Activated naive CD4-positive, alpha-beta T cell (primary cell): ENCODE measurements around the gene DLX6.

Source experiments
- DNase-seq, 4 experiments: peaks; one replicate each; lab custom pipeline; 2025; lab: John Stamatoyannopoulos, UW

DLX6 gene

DNA sequence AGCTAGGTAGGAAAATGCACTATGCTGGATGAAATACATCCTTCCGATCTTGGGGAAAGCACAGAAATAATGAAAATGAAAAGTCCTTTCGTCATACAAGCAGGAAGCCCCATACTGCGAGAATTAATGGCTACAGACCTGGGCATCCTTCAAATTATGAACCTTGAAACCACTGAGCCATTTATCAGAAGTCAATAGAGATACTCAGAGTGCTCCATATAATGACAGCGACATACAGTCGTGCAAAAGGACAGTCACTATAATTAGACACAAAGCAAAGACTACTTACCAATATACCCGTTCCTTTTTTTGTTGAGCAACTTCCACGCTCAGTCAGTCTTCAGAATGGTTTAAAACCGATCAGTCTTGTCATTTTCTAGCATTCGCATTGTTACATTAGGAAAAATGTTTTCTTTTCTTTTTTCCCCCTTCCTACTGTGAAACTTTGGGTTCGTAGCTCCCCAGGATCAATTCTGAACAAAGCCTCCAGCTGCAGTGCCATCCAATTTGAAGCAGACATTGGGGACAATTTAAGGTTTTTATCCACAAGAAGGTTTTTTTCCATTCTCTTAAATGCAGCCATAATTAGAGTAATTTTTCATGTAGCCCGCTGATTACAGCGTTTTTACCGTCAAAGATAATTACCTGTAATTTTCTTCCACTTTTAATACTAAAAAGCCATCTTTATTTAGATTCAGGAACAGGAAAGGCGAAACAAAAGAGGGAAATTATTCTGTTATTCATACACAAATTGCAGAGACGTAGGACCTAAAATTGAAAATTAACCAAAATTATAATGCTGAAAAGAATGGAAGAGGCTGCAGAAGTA lies 6.4 kb downstream of the DLX6 start:
- no peak for DNase-seq

DNA sequence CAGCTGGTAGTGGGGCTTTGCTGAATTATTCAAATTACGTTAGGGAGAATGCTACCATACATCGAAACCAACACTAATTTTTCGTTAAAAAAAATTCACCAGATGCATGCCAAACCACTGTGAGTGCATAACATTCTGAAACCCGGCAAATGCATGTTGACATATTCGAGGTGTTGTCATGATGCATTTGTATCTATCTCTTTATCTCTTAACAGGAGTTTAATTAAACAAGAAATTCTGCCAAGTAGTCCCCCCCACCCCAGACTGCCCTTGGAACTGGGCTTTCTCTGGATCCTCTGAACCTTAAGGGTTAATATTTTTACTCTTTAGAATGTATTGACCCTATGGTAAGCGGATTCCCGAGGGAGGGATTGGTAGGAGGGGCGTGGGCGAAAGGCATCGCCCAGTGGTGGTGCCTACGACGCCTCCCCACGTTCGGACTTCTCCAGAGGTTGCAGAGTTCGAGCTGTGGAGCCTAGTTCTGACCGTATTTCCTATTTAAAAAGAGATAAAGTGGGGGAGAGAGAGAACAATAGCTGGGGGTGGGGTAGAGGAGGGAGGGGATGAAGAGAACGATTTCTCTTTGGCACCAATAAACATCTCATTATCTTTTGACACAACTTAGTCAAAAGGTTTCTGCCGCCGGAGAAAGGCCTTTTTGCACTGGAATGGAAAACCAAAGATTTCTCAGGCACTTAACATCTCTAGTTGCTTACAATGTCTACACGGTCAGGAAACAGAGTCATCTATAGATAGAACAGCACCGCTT lies 7.2 kb downstream of the DLX6 start:
- DNase-seq, result no peak

DNA sequence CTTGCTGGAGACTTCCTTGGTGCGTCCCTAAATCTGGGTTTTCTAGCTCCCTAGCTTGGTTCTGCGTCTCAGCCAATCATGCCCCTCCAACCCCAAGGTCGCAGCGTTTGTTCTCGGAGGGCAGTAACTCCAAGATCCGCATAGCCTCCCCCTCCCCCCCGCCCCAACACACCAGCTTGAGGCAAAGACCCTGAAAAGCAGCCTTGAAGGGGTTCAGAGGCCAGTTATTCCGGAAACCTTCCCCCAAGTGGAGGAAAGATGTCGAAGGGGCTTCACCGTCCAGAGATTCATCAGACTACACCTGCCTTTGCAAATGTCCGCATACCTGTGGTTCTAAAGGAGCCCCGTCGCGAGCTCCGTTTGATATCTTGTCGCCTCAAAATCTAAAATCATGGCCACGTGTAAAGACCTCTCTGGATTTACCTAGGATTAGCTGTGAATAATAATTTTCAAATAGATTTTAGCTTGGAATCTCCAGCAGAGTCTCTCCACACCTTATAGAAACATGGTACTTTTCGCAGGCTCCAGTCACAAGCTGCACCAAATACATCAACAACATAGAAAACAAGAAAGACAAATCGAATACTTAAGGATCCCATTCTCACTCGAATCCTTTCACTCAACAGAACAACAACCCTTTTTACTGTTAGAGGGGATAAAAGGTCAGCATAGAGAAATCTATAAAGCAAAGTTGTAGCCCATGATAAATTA lies 7.9 kb downstream of the DLX6 start:
- no peak for DNase-seq

DNA sequence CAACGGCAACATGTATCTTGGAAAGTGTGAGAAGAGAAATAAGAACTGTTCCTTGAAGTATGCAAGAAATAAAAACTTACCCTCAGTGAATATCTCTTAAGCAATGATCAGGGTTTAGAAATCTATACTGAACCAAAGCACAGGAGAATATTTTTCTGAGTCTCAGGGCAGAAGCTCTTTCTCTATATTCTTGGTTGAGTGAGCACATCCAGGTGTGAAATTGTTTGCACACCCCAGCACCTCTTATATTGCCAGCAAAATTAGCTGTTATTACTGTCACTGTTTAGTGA lies 8.4 kb downstream of the DLX6 start:
- DNase-seq, result no peak

DNA sequence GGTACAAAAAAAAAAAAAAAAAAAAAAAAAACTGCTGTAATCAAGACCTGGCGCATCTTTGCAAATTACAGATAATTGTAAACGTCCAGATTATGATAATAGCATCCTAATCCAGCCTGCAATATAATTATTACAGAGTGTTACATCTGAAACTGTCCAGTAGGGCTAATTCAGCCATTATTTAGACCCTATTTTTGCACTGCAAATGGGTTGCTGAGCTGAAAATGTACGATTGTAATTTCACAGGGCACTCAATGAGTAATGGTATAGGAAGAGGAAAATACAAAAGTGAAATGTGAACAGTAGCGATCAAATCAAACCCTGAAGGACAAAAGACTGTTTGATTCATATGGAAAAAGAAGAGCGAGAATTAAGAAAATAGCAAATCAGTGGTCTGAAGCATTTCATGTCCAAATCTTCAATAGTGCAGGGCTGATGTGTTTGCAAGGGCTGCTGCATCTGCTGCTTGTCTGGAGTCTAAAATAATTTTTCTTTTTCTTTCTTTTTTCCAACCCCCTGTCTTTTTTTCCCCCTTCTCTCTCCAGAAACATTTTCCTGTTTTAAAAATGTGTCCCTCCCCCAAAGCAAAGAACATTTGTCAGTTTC lies 8.9 kb downstream of the DLX6 start:
- DNase-seq, result no peak

DNA sequence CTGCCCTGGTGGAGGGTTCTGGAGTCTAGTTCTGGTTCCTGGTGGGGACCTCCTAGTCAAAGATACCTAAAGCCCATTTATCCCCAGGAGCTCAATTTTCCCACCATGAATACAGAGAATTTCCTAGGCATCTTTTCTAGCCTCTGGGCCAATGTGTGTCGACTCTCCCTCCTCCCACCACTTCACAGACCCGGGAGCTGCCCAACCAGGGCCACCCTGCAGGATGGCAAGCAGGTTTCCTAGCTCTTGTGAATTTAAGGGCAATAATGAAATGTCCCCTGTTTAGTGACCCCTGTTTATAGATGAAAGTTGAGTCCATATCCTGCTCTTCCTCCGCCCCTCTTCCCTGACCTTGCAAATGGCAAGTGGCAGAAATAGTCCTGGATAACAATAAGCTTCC lies 9.9 kb downstream of the DLX6 start:
- no peak for DNase-seq

DNA sequence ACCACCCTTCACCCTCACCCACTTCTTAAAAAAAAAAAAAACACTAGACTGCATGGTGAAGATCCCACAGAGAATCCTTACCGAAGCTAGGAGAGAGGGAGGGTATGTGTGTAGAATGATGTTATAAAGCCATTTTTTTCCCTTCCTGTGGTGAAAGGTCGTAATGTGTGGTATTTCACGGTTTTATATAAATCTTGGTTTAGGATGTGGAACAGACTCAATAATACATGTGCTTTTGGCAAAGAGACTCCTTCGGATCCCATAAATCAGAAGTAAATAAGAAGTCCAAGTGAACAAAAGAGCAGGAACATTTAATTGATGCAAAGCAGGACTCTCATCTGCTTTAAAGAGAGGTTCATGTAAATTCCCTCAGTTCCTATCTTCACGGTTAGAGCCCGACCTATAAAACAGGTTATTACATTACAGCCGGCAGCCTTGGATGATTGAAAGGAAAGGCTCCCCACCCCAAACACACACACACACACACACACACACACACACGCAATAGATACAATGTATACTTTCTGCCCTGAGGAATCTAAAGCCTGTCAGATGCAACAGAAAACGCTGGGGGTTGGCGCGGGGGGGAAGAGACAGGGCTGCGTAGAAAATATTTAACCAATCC lies 10.5 kb downstream of the DLX6 start:
- DNase-seq, result no peak

DNA sequence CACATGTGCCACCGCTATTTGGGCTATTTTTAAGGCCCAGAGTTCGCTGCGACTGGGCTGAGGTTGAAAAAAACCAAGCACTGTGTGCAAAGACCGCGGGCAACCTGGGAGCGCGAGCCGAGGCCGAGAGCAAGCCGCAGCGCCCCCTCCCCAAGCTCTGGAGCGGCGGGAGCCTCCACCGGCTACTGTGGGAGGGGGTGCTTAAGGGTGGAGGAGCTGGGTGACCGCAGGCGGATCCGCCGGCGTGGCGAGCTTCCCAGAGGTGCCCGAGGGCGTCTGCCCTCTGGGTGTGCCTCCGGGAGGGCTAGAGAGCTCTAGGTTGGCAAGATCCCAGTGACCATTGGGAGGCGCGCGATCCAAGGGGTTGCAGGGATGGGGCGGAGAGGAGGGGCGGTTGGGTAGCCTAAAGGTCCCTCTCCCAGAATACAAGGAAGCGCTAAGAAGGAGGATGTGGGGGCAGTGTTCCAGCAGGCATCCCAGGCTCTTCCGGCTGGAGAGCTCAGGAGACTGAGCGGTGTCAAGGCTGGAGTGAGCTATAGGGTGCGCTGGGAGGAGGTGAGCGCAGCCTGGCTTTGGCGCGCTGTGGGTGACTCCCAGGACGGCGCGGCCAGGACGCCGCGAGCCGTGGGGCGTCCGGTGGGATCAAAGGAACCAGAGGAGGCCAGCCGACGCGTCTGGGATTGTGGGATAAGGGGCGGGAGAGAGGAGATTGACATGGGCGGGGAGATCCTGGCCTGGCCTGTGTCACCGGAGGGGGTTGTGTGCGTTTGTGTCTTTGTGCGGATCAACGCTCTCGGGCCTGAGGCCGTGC lies 11.2 kb downstream of the DLX6 start:
- DNase-seq, result no peak

DNA sequence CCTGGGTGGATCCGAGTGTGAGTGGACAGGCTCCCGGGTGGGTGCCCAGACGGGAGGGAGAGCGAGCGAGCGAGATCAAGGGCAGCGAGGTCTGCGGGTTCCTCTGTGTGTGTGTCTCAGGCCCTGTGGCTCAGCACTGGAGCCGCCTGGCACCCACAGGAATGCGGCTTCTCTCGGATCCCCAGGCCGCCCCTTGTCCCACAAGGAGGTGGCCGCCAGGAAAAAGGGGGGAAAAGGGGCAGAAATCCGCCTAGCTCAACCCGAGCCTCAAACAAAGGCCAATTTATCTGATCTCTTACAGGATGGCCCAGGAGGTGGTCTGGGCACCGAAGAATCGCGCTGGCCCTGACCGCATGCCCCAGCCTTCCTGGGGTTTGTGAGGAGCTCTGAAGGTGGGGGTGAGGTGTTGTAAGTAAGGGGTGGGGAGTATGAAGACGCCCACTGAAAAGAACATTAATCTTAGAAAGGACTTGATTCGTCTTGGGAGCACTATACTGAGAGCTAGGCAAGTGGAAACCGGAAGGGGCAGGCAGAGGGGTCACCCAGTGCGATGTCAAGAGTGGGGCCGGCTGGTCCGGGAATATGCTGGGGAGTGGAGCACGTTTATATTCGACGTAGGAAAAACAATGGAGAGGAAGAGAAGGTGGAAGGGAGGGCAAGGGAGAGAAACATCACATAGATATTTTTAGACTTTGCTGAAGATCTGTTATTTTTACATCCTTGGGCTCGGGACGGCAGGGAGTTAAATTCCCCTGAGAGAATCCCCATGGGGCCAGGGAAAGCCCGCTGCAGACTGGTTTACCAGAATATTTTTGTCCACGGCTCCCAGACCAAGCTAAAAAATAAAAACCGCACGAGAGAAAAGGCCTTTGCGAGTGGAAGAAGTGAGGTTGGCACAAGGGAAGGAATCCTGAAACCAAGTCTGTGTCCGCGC lies 12.1 kb downstream of the DLX6 start:
- no peak for DNase-seq

DNA sequence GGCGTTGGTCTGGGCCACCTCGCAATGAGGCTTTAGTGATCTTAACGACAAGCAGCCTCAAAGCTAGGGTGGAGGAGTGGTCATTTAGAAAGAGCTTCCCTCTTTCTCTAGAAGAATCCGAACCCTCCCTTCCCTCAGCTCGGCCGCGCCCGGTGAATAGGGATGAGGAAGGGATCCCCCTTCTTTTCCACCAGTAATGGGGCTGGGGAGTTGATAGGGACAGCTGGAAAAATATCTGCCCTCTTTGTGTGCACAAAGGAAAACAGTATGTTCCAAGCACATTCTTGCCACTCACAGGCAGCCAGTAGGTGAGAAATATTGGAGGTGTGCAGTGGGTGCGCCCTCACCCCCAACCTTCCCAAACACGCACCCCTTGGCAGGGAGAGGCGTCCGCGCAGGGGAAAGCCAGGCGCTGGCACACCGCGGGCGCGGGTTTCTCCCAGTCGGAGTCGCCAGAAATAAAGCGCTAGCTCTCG lies 12.8 kb downstream of the DLX6 start:
- no peak for DNase-seq

DNA sequence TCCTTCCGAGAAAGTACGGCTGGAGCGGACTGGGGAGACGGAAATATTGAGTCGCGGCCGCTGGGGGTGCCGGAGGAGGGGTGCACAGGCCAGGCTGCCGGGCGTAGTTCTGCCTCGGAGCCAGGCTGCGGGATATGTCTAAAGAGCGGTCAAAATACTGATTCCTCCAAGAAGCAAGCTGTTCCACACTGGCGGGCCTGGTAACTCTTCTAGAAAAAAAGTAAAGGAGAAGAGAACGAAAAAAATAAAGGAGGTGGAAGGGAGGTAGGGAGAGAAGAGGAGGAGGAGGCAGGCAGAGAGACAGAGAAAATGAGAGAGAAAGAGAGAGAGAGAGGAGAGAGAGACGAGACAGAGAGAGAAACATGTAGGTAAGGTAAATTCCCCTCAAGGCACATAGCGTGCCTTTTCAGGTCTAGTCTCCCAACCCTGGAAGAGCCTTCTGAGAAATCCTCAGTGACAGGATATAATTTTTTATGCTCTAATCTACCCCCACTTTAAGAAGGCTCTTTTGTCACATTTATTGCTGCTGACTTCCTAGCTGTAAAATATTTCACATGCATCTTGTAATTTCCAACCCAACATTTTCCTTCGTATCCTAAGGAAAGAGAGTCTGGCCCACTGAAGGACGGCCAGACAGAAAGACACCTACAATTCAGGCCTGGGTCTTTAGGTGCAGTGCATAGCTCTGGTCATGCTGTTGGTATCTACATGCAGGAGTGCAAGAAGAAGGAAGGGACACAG lies 13.6 kb downstream of the DLX6 start:
- DNase-seq, result no peak

DNA sequence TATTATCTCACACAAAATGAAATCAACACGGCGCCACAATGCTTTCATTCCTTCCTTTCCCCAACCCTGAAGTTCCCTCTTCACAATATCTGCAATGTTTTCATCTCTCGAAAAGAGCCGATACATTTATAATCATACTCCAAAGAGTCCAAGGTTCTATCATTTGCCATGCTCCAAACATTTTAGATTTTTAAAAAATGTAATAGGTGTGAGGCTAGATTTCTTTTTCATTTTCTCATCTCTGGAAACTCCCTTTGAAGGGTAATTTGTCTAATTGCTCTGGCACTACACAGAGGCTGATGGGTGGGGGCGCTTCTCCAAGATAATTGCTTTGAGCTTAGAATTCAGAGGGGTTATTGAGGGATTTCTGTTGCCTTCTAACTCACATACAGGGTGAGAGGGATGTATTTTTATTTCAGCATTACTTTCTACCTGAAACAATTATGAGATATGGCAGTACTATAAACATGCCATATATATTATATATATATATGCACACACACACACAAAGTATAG lies 14.4 kb downstream of the DLX6 start:
- DNase-seq, result no peak

DNA sequence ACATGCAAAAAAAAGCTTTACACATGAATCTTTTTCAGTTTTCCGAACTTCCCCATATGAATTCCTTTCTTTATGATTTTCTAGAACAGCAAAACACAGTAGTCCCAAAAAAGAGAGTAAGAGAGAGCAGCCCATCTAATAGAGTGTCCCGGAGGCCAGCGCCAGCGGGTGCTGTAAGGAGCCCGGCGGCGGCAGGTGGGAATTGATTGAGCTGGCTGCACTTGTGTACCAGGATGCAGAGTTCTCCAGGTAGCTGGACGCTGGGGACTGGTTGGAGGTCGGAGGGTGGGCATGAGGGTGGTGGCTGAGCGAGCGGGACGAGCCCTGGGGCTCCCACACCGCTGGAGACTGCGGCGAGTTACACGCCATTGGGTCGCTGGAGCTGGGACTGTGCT lies 15.2 kb downstream of the DLX6 start:
- no peak for DNase-seq

DNA sequence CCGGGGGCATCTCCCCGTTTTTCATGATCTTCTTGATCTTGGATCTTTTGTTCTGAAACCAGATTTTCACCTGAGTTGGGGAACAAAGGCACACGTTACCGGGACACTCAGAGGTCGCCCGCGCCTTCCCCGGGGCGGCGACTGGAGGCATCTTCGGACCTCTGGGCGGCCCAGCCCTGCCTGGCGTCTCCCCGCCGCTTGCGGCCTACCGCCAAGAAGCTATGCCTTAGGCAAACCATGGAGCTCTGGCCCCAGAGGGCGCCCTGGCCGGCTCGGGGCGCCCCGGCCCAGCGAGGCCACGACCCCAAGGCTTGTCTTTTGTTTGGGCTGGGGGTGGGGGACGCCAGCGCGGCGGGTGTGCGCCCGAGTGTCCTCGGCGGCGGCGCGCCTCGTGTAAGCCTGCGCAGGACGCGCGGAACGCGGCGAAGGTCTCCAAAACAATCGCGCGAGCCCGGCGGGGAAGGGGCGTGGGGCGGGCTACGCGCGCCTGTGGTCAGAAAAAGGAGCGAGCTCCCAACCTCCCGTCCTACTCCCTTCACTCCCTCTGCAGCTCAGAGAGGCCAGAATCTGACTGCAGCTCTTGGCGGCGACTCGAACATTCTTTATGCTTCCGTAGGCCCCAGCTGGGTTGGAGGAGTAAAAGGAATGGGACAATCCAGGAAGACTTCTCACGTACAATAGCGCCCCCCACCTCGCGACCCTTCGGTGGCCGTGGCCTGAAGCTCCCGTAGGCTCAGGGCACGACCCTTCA lies 15.8 kb downstream of the DLX6 start:
- no peak for DNase-seq

DNA sequence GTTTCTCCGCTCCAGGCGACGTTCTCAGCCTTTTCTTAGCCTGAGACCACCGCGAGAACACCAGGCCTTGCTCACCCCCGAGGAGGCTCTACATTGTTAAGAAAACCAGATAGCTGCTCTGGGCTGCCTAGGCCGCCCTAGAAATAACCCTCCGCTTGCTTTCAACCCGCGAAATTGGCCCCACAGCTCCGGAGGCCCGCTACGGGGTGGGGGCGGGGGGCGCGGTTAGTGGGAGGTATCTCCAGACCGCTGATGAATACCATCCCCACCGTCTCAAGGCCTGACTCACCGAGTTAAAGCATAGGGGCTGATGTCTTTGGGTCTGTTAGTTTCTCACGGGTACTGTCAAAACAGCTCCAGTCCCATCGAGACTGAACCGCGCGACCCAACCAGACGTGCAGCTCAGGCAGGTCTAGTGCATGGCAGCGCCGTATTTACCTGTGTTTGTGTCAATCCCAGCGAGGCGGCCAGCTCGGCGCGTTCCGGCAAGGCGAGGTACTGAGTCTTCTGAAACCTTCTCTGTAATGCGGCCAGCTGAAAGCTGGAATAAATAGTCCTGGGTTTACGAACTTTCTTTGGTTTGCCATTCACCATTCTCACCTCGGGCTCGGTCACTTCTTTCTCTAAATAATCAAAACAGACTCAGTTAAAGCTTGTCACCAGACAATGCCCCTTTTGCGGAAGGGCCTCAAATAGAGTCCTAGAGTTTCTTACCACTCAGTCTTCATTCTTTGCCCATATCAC lies 16.6 kb downstream of the DLX6 start:
- DNase-seq, result no peak

DNA sequence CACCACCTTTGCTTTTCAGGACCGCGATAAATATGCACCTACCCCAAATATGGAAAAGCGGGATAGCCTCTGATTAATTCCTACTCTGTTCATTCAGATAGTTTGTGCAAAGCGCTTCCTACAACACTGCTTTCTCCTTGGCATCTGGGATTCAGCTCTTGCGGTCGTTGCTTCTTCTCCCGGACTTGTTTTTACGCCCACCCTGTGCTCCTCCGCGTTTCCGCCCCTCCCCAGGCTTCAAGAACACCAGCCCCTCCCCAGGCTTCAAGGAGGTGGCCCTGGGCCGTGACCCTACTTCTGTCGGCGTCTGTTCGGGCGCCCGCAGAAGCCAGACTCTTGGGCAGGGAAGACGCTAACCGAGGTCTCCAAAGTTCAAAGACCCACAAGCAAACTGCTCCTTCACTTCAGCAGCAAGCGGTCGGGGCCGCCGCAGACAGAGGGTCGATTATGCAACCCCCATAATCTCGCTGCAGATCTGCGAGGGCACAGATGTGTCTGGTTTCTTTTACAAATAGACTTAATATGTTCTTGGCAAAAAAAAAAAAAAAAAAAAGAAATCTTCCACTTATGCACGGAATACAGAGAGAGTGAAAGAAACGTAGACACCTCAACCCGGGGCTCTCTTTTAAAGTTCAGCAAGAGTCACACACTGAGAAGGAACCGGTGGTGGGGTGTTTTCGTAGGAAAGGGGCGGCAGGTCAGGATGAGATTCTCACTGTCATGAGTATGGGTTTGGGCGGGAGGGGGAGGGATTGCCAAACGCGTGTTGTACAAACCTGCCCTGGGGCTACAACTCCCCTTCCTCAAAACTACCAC lies 17.3 kb downstream of the DLX6 start:
- DNase-seq, result no peak
